H1 (cell line): ENCODE data around the gene VDAC2. TPM values are rescaled to one million over a fixed set of nuclear protein-coding genes. Genes with fewer than 3 reads are reported as not detected.

Experiments
- ATF3 ChIP-seq: IDR thresholded peaks from 2 replicates; pipeline ENCODE4 v1.6.1; 2011; ENCODE audit warnings: low read depth, mild to moderate bottlenecking, low read length; ENCODE audit not compliant: insufficient read depth
- CBX8 ChIP-seq: fragments of 300-800, 300-1000 bp; sonication (generic); IDR thresholded peaks from 2 replicates; pipeline ENCODE4 v1.7.1; 2016; ENCODE audit warnings: low read depth, low read length, borderline replicate concordance
- E2F6 ChIP-seq: IDR thresholded peaks from 2 replicates; pipeline ENCODE4 v1.6.1; 2012; ENCODE audit warnings: inconsistent platforms
- EGR1 ChIP-seq: IDR thresholded peaks from 2 replicates; pipeline ENCODE4 v1.6.1; 2011; ENCODE audit warnings: low read depth, low read length, borderline replicate concordance
- JUND ChIP-seq: IDR thresholded peaks from 2 replicates; pipeline ENCODE4 v1.6.1; 2011; ENCODE audit warnings: mild to moderate bottlenecking, improper control_type of control experiment, low read length
- KDM4A ChIP-seq: IDR thresholded peaks from one replicate; pipeline ENCODE4 v1.7.1; 2012; ENCODE audit warnings: low read depth, mild to moderate bottlenecking, moderate library complexity, low read length, inconsistent platforms; ENCODE audit not compliant: severe bottlenecking
- KDM5A ChIP-seq: fragments of 200-600 bp; IDR thresholded peaks from 2 replicates; pipeline ENCODE4 v1.7.1; 2012; ENCODE audit warnings: mild to moderate bottlenecking, low read length, inconsistent platforms, mixed read lengths
- MAFK ChIP-seq: IDR thresholded peaks from 2 replicates; pipeline ENCODE4 v1.6.1; 2012; ENCODE audit warnings: low read depth, mild to moderate bottlenecking, improper control_type of control experiment, low read length
- NANOG ChIP-seq: IDR thresholded peaks from 2 replicates; pipeline ENCODE4 v1.6.1; 2011; ENCODE audit warnings: low read length, low read depth, mild to moderate bottlenecking, inconsistent platforms; ENCODE audit not compliant: insufficient read depth, poor library complexity, severe bottlenecking
- PHF8 ChIP-seq: fragments of 200-600 bp; sonication (generic); conservative IDR thresholded peaks from 2 replicates; pipeline ENCODE4 v1.7.1; 2012; ENCODE audit warnings: low read depth, mild to moderate bottlenecking, inconsistent platforms, low read length, moderate library complexity
- POLR2A ChIP-seq, 2 experiments: IDR thresholded peaks; 1 replicate in 1 of 2; 2 replicates in 1 of 2; pipeline ENCODE4 v1.6.1; 2011; ENCODE audit warnings: low read depth in 2 of 2, low read length in 2 of 2, mild to moderate bottlenecking in 2 of 2; ENCODE audit errors: control extremely low read depth in 1 of 2
- RBBP5 ChIP-seq: IDR thresholded peaks from 2 replicates; pipeline ENCODE4 v1.7.1; 2012; ENCODE audit warnings: low read depth, mild to moderate bottlenecking, inconsistent platforms, low read length, moderate library complexity, borderline replicate concordance
- SAP30 ChIP-seq: fragments of 300-600 bp; sonication (generic); IDR thresholded peaks from 2 replicates; pipeline ENCODE4 v1.7.1; 2012; ENCODE audit warnings: low read length, moderate library complexity, mild to moderate bottlenecking, inconsistent platforms; ENCODE audit not compliant: insufficient read depth, insufficient replicate concordance
- SIN3A ChIP-seq, 2 experiments: IDR thresholded peaks in 1 of 2; conservative IDR thresholded peaks in 1 of 2; 2 replicates each; pipeline ENCODE4 v1.6.1; 2011 to 2012; ENCODE audit warnings: low read length in 2 of 2, improper control_type of control experiment in 1 of 2, low read depth in 1 of 2, mild to moderate bottlenecking in 1 of 2
- YY1 ChIP-seq: IDR thresholded peaks from 2 replicates; pipeline ENCODE4 v1.6.1; 2011; ENCODE audit warnings: low read depth, mild to moderate bottlenecking, low read length
- ZNF274 ChIP-seq: IDR thresholded peaks from 2 replicates; pipeline ENCODE4 v1.7.0; 2012; ENCODE audit warnings: low read length, borderline replicate concordance; ENCODE audit errors: extremely low read depth
- polyA plus RNA-seq, 7 experiments: library from polyadenylated mRNA; depleted of rRNA in 3 of 7; stranded (reverse) in 5 of 7; unstranded in 2 of 7; fragments of >200 nt in 5 of 7; fragments of 200-250 nt in 2 of 7; gene quantifications; 1 replicate in 5 of 7; 2 replicates in 1 of 7; 4 replicates in 1 of 7; pipeline versions ENCODE4 v1.2.1 to v1.2.3, GENCODE V29; 2011 to 2013; ENCODE audit warnings: missing spikeins in 2 of 7, mixed read lengths in 2 of 7
- total RNA-seq: library from RNA; stranded (reverse); fragmentation: NEBNext Ultra II Directional; extraction: Animal tissue kit (Norgen Biotek cat#: 25700); gene quantifications from 2 replicates; pipeline ENCODE4 v1.2.1, GENCODE V29; 2021
- TF ChIP-seq, protein P1 (sequence below): IDR thresholded peaks from 2 replicates; pipeline ENCODE4 v1.6.1; 2012; ENCODE audit warnings: low read length, inconsistent platforms

VDAC2 gene
- total and polyA plus RNA-seq, 2 of the 8 experiments (the other 6 are each of a cell fraction or from before 2014, with no cell fraction given) = 89.8 to 284 TPM

DNA sequence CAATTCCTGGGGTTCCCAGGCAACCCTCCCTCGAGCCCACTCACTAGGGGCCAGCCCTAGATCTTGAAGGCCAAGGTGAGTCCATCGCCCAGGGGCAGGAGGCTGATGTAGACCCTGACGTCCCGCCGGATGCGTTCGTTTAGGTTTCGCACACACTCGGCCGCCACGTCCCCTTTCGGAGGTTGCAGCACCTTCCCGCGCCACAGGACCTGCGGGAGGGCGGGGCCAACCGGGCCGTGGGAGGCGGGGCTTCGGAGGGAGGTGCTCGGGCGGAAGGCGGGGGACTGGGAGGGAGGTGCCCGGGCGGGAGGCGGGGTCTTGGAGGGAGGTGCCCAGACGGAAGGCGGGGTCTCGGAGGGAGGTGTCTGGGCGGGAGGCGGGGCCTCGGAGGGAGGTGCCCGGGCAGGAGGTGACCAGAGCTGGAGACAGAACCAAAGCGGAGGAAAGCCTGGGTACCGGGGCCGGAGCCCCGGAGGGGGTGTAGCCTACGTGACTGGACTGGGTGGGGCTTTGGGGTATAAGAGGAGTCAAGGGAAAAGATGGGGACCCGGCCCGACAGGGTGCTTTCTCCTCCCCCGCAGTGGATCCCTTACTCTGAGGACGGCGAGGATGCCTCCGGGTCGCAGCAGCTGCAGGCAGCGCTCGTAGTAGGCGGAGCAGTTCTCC, 23.6 kb downstream of the VDAC2 start (continued):
- TF ChIP-seq ATF3 (no peak), PHF8 (peak; percentile 47; the same call in 1 of the 2 replicates), EGR1 (no peak), POLR2A (IDR thresholded peaks at IDR 0.05; ENCODE audit: control extremely low read depth in 1 of 2, low read depth in 2 of 2, low read length in 2 of 2) (peak in 1 of 2 experiments; percentile 4; a peak in 1 of 3 replicates), JUND (no peak), KDM5A (no peak), SIN3A (conservative IDR thresholded peaks at IDR 0.05 in 1 of 2, IDR thresholded peaks at IDR 0.05 in 1 of 2; ENCODE audit: low read depth in 1 of 2, low read length in 2 of 2) (no peak), ZNF274 (no peak), CBX8 (no peak), SAP30 (no peak), NANOG (no peak), E2F6 (peak; percentile 44; the same call in 1 of the 2 replicates), MAFK (no peak), KDM4A (no peak), RBBP5 (no peak), YY1 (no peak)
- TF ChIP-seq, protein P1, sequence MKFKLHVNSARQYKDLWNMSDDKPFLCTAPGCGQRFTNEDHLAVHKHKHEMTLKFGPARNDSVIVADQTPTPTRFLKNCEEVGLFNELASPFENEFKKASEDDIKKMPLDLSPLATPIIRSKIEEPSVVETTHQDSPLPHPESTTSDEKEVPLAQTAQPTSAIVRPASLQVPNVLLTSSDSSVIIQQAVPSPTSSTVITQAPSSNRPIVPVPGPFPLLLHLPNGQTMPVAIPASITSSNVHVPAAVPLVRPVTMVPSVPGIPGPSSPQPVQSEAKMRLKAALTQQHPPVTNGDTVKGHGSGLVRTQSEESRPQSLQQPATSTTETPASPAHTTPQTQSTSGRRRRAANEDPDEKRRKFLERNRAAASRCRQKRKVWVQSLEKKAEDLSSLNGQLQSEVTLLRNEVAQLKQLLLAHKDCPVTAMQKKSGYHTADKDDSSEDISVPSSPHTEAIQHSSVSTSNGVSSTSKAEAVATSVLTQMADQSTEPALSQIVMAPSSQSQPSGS = no peak
